Stimulated activated CD8-positive, alpha-beta memory T cell treated with anti-CD3 and anti-CD28 coated beads, Interleukin-4, amount 100 ng/mL, for 24 hours (primary cell): ENCODE measurements around the gene SETD5.

Source experiments
- DNase-seq: peaks from one replicate; pipeline ENCODE4 v3.0.0-alpha.2; 2020; ENCODE audit warnings: low read depth

Gene SETD5

GRCh38 chr3:9409981-9410854 lies 12.8 kb downstream of the SETD5 start:
- no peak for DNase-seq

GRCh38 chr3:9411302-9411701 lies 13.9 kb downstream of the SETD5 start:
- no peak for DNase-seq

GRCh38 chr3:9412293-9412692 lies 14.9 kb downstream of the SETD5 start:
- no peak for DNase-seq

GRCh38 chr3:9414826-9415225 lies 17.4 kb downstream of the SETD5 start:
- DNase-seq: no peak

GRCh38 chr3:9415485-9416138 lies 18.2 kb downstream of the SETD5 start:
- DNase-seq: no peak

GRCh38 chr3:9416139-9416780 lies 18.8 kb downstream of the SETD5 start:
- DNase-seq: no peak

- DNase-seq: no peak
Measured at GRCh38 chr3:9420850-9421549, 23.6 kb downstream of the SETD5 start.

- DNase-seq: no peak
Measured at GRCh38 chr3:9422712-9423424, 25.5 kb downstream of the SETD5 start.

GRCh38 chr3:9428411-9428810 lies 31.0 kb downstream of the SETD5 start:
- DNase-seq: no peak

GRCh38 chr3:9430733-9431132 lies 33.3 kb downstream of the SETD5 start:
- DNase-seq: no peak

- DNase-seq: no peak
Measured at GRCh38 chr3:9433627-9434521, 36.5 kb downstream of the SETD5 start.

- DNase-seq: no peak
Measured at GRCh38 chr3:9435316-9435715, 37.9 kb downstream of the SETD5 start.

GRCh38 chr3:9439331-9439730 lies 41.9 kb downstream of the SETD5 start:
- no peak for DNase-seq

- no peak for DNase-seq
Measured at GRCh38 chr3:9441501-9442221, 44.2 kb downstream of the SETD5 start.

GRCh38 chr3:9448071-9448470 lies 50.7 kb downstream of the SETD5 start:
- DNase-seq: no peak

- no peak for DNase-seq
Measured at GRCh38 chr3:9448643-9449042, 51.2 kb downstream of the SETD5 start.

- DNase-seq: no peak
Measured at GRCh38 chr3:9450126-9450525, 52.7 kb downstream of the SETD5 start.

GRCh38 chr3:9450991-9451390 lies 53.6 kb downstream of the SETD5 start:
- no peak for DNase-seq

- DNase-seq: no peak
Measured at GRCh38 chr3:9452417-9452816, 55.0 kb downstream of the SETD5 start.

GRCh38 chr3:9455596-9456131 lies 58.2 kb downstream of the SETD5 start:
- DNase-seq: no peak
